Heart right ventricle (tissue), 16 donors: ENCODE measurements around the gene C17orf50. TPM values are rescaled to one million over a fixed set of nuclear protein-coding genes. Genes with fewer than 3 reads are reported as not detected.

Source experiments
- ATAC-seq, 8 donors: fragments of 200-7000 bp; cut with Tn5 transposase; one replicate each; pipeline ENCODE4 v1.9.1; 2020; ENCODE audit warnings: mild to moderate bottlenecking in 8 of 8, moderate library complexity in 8 of 8, moderate number of reproducible peaks in 1 of 8
- DNase-seq, 2 donors: peaks; one replicate each; pipeline ENCODE4 v3.0.0-alpha.2; 2020
- H3K27ac ChIP-seq, 10 donors: fragments of 200-600 bp; sonication (generic) in 2 of 10; one replicate each; pipeline versions ENCODE4 v1.5.0 to v1.8.0; 2020 to 2022; ENCODE audit warnings: mild to moderate bottlenecking in 3 of 10
- H3K27me3 ChIP-seq, 7 donors: fragments of 200-600 bp; one replicate each; pipeline ENCODE4 v1.8.0; 2021 to 2022; ENCODE audit warnings: mild to moderate bottlenecking in 2 of 7
- H3K36me3 ChIP-seq, 9 donors: fragments of 200-600 bp; sonication (generic) in 1 of 9; one replicate each; pipeline versions ENCODE4 v1.5.0 to v1.8.0; 2020 to 2022; ENCODE audit warnings: mild to moderate bottlenecking in 2 of 9
- H3K4me1 ChIP-seq, 9 donors: fragments of 200-600 bp; sonication (generic) in 1 of 9; one replicate each; pipeline versions ENCODE4 v1.5.0 to v1.8.0; 2020 to 2022; ENCODE audit warnings: mild to moderate bottlenecking in 4 of 9
- H3K4me3 ChIP-seq, 10 donors: fragments of 200-600 bp; sonication (generic) in 2 of 10; one replicate each; pipeline versions ENCODE4 v1.5.0 to v1.8.0; 2020 to 2022; ENCODE audit warnings: mild to moderate bottlenecking in 7 of 10, moderate library complexity in 2 of 10
- H3K9me3 ChIP-seq, 11 donors: fragments of 200-600 bp in 10 of 11; sonication (generic) in 2 of 11; one replicate each; pipeline versions ENCODE4 v1.5.0 to v1.8.0; 2013 to 2022; ENCODE audit warnings: mild to moderate bottlenecking in 2 of 11, control low read depth in 1 of 11, moderate library complexity in 1 of 11
- CTCF ChIP-seq, 9 donors: fragments of 200-600 bp; sonication (generic) in 2 of 9; IDR thresholded peaks; one replicate each; pipeline versions ENCODE4 v1.5.0 to v1.8.0; 2021 to 2022; ENCODE audit warnings: antibody characterized with exemption in 9 of 9, mild to moderate bottlenecking in 5 of 9, moderate library complexity in 1 of 9
- WGBS, 2 donors: extraction: QIAGEN DNeasy Blood & Tissue Kit; methylation state at CpG; one replicate each; pipeline ENCODE4 v1.1.7; 2013; ENCODE audit warnings: inconsistent platforms in 1 of 2; 5-methylcytosine and 5-hydroxymethylcytosine counted together
- intact Hi-C, 10 donors: fragments of 100-400 bp; cut with DNase I; formaldehyde crosslinking; loops; one replicate each; pipeline versions ENCODE4 v1.11.1 to v1.14.2; 2022
- polyA plus RNA-seq, 2 donors: library from polyadenylated mRNA; stranded (reverse); fragments of 200-250 nt; gene quantifications; one replicate each; pipeline ENCODE4 v1.2.3, GENCODE V29; 2013
- total RNA-seq, 10 donors: library from RNA; stranded (reverse); fragmentation: NEBNext Ultra II Directional in 3 of 10; extraction: Animal tissue kit (Norgen Biotek cat#: 25700) in 3 of 10; gene quantifications; one replicate each; pipeline versions ENCODE4 v1.2.1 to v1.2.4, GENCODE V29; 2021 to 2023
- donor health status: Arrhythmogenic right ventricular cardiomyopathy.
- donor health status: ischemic (EF 13 %, LVEDD 7.1; RV severe dilation, severe dysfunction).
- donor health status: healthy with polysubstance abuse.
- donor health status: DM: no; HTN: yes; CAD: no.
- donor health status: DM: no; HTN: no; CAD: no.
- donor health status: ischemic (EF 25% LVEDD 6.9; RV normal size, moderate dysfunction).
- donor health status: ischemic (EF 25% LVEDD 5.7; RV mildly dilated, moderate dysfunction).
- donor health status: healthy.
- donor health status: DM: yes; HTN: yes; CAD: no.
- donor health status: Ischemic cardiomyopathy.
- donor health status: ischemic (EF 35%, LVEDD 5.7; RV mildly dilated, moderate dysfunction).
- donor health status: nonischemic (EF 11% LVEDD 7.7; RV severe dilation, severe dysfunction).
- donor health status: DM: yes; HTN: yes; CAD: no.
- donor health status: PGD.
- donor health status: ischemic (EF 29% LVEDD 5.4; RV normal size, mild dysfunction).
- donor health status: nonischemic (EF 23%, LVEDD 6.1; RV moderate dilation, normal function).

C17orf50 gene
- total and polyA plus RNA-seq, 12 donors, result not detected

GRCh38 chr17:35796942-35797341 is 36.3 kb downstream of the C17orf50 start:
- no peak for TF ChIP-seq CTCF (IDR thresholded peaks at IDR 0.05)
- DNase-seq (no peak), ATAC-seq (no peak)
- H3K4me1 ChIP-seq, result peaks cover 7 to 49% (median 42%) of the 10 kb centered on the region in 9 donors
- 97 to 100% methylated on average over 1 of the region's 1 CpG for WGBS, 2 donors
- H3K9me3 ChIP-seq, result peaks cover 0 to 6% (median 0%) of the 10 kb centered on the region in 11 donors
- peaks cover 0 to 64% (median 14%) of the 10 kb centered on the region in 7 donors for H3K27me3 ChIP-seq
- no peak overlapping the region for H3K27ac ChIP-seq
- intact Hi-C loops, result no loop called here
- H3K36me3 ChIP-seq, result no peaks in the 10 kb centered on the region
- H3K4me3 ChIP-seq, result no peak overlapping the region

- TF ChIP-seq CTCF (IDR thresholded peaks at IDR 0.05), result no peak
- intact Hi-C loops, result no loop called here
- WGBS, 2 donors, result 76 to 83% methylated on average over 4 of the region's 4 CpGs
- Histone ChIP-seq H3K4me3 (no peak overlapping the region), H3K4me1 (peaks cover 7 to 53% (median 46%) of the 10 kb centered on the region in 9 donors), H3K9me3 (peaks cover 0 to 1% (median 0%) of the 10 kb centered on the region in 11 donors), H3K27me3 (peaks cover 0 to 64% (median 14%) of the 10 kb centered on the region in 7 donors), H3K36me3 (no peaks in the 10 kb centered on the region), H3K27ac (no peak overlapping the region)
- ATAC-seq (no peak), DNase-seq (no peak)
Measured at GRCh38 chr17:35797370-35797769, 36.7 kb downstream of the C17orf50 start.

GRCh38 chr17:35797918-35798317 is 37.2 kb downstream of the C17orf50 start:
- intact Hi-C loops, result no loop called here
- Histone ChIP-seq H3K27me3 (peaks cover 0 to 59% (median 14%) of the 10 kb centered on the region in 7 donors), H3K4me3 (no peak overlapping the region), H3K27ac (no peak overlapping the region), H3K9me3 (no peaks in the 10 kb centered on the region), H3K36me3 (no peaks in the 10 kb centered on the region), H3K4me1 (peaks cover 7 to 54% (median 46%) of the 10 kb centered on the region in 9 donors)
- no peak for TF ChIP-seq CTCF (IDR thresholded peaks at IDR 0.05)
- DNase-seq, result no peak
- ATAC-seq, result no peak
- WGBS, 2 donors, result 78 to 94% methylated on average over 5 of the region's 5 CpGs

- Histone ChIP-seq H3K4me1 (peaks cover 7 to 51% (median 43%) of the 10 kb centered on the region in 9 donors), H3K36me3 (no peaks in the 10 kb centered on the region), H3K9me3 (no peaks in the 10 kb centered on the region), H3K4me3 (no peak overlapping the region), H3K27me3 (peaks cover 0 to 39% (median 5%) of the 10 kb centered on the region in 7 donors), H3K27ac (peak overlapping the region in 4 of 10 donors; percentile 21 to 45 (median 39))
- DNase-seq (peak; percentile 82 to 86), ATAC-seq (peak; percentile 48 to 87 (median 81))
- intact Hi-C loops, result loop anchor here in 2 of 10 donors (2.0 to 5.0 kb wide), 2 partner anchors 33 kb away; no protein-coding TSS in a partner anchor
- TF ChIP-seq CTCF (IDR thresholded peaks at IDR 0.05), result no peak
Measured at GRCh38 chr17:35799942-35800341, 39.3 kb downstream of the C17orf50 start.
